Mucosa of rectum (tissue), 2 donors: ENCODE measurements around the gene ROPN1.
A peak's percentile ranks its signal among the peaks of the same experiment; 100 is the strongest.
"Not testable (repeated sequence)": the region's sequence is repeated elsewhere in the genome, so short reads cannot be mapped to it uniquely, and the experiment has no call there.

ENCODE experiments used
- H3K27ac ChIP-seq, 2 donors: one replicate each; pipeline ENCODE4 v1.7.0; 2013; ENCODE audit warnings: inconsistent platforms in 2 of 2, low read depth in 2 of 2, low read length in 2 of 2
- H3K27me3 ChIP-seq, 2 donors: one replicate each; pipeline ENCODE4 v1.7.0; 2013; ENCODE audit warnings: low read length in 2 of 2; ENCODE audit not compliant: control insufficient read depth in 2 of 2, insufficient read depth in 2 of 2
- H3K36me3 ChIP-seq, 2 donors: one replicate each; pipeline ENCODE4 v1.7.0; 2013; ENCODE audit warnings: low read length in 2 of 2; ENCODE audit not compliant: control insufficient read depth in 2 of 2, insufficient read depth in 2 of 2
- H3K4me1 ChIP-seq, 2 donors: one replicate each; pipeline ENCODE4 v1.7.0; 2013; ENCODE audit warnings: low read length in 2 of 2, mild to moderate bottlenecking in 1 of 2; ENCODE audit not compliant: control insufficient read depth in 2 of 2, insufficient read depth in 2 of 2
- H3K4me3 ChIP-seq, 2 donors: one replicate each; pipeline ENCODE4 v1.7.0; 2013; ENCODE audit warnings: low read length in 2 of 2
- H3K9ac ChIP-seq, 2 donors: one replicate each; pipeline ENCODE4 v1.7.0; 2013; ENCODE audit warnings: low read length in 2 of 2, low read depth in 1 of 2, mild to moderate bottlenecking in 1 of 2
- H3K9me3 ChIP-seq, 2 donors: one replicate each; pipeline ENCODE4 v1.7.0; 2013; ENCODE audit warnings: low read length in 2 of 2; ENCODE audit not compliant: control insufficient read depth in 2 of 2
- donor health status: healthy.
- donor health status: Normal muscosa, but diverticular disease.

Gene ROPN1

DNA sequence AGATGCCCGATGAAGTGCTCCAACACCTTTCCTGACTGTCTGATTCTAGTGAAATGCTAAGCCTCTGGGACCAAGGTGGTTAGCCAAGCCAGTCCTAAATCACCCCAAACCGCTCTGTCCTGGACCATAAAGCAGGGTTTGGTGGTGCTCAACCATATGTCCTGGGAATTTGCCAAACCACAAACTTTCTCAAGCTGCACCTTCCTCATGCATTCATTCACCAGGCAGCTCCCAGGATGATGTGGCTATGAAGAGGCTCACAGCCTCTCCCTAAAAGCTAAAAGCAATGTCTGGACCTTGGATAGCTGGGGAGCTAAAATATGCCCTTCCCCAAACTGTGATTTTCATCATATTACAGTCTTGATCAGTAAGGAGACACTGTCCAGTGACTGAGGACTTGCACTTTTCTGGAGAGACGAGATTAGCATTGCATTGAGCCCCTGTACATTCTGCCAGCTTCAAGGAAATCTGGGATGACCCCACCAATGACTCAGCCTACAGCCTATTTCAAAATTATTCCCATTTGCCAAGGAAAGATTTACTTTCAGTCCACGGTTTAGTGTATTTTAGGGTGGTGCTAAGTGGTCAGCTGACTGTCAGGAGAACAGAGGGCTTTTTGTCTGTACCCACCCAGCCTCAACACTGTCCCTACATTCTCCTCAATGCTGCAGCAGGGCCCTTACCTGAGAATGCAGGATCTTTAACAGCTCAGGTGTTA is 15.6 kb downstream of the ROPN1 start:
- H3K27ac ChIP-seq, H3K9ac ChIP-seq, H3K4me3 ChIP-seq, H3K4me1 ChIP-seq, H3K27me3 ChIP-seq, H3K9me3 ChIP-seq, H3K36me3 ChIP-seq: not testable (repeated sequence)

GRCh38 chr3:123975030-123975429 is 16.9 kb downstream of the ROPN1 start:
- H3K27me3 ChIP-seq, H3K9ac ChIP-seq, H3K4me1 ChIP-seq, H3K4me3 ChIP-seq, H3K27ac ChIP-seq, H3K9me3 ChIP-seq, H3K36me3 ChIP-seq: not testable (repeated sequence)

DNA sequence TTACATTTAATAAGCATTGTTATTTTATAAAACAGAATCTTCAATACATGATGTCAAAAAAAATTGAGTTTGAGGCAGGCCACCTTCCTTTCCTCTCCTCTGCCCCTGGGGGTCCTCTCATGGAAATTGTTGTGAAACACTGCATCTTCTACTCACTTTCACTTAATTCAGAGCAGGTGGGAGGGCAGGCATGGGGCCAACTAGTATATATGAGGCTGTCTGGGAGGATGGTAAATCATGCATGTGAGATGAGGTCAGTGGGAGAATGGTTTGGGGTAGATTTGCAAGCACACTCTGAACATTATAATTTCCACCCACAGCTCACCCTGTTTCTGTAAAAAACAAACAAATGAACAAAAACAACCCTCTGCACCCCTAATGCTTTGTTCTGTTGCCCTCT is 20.5 kb downstream of the ROPN1 start:
- no peak overlapping the region for H3K27ac ChIP-seq
- H3K27me3 ChIP-seq = no peaks in the 10 kb centered on the region
- H3K4me3 ChIP-seq = no peak overlapping the region
- no peak overlapping the region for H3K9ac ChIP-seq
- H3K9me3 ChIP-seq = no peaks in the 10 kb centered on the region
- H3K4me1 ChIP-seq = no peaks in the 10 kb centered on the region
- H3K36me3 ChIP-seq = no peaks in the 10 kb centered on the region

- not testable (repeated sequence) for H3K4me1 ChIP-seq, H3K36me3 ChIP-seq, H3K9me3 ChIP-seq, H3K27ac ChIP-seq, H3K9ac ChIP-seq, H3K4me3 ChIP-seq, H3K27me3 ChIP-seq
These were observed 24.7 kb downstream of the ROPN1 start for GRCh38 chr3:123967260-123967659.

- H3K4me3 ChIP-seq, H3K9me3 ChIP-seq, H3K36me3 ChIP-seq, H3K4me1 ChIP-seq, H3K27ac ChIP-seq, H3K9ac ChIP-seq, H3K27me3 ChIP-seq: not testable (repeated sequence)
These were observed 25.1 kb downstream of the ROPN1 start for GRCh38 chr3:123966799-123967198.

DNA sequence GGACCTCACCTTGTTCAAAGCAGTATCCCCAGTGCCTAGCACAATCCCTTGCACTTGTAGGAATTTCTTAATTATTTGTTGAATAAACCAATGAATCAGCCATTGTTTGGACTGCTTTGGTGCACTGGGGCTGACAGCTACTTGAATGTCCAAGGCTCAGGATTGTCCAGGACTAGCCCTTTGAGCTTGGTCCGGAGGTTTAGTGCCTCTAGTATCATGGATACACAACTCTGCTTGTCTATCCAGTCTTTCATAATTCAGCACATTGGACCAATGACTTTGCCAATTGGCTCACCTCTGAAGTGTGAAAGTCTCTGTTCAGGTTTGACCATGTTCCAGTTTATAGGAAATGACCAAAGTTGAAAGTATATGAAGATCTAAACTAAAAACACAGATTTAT is 27.1 kb downstream of the ROPN1 start:
- not testable (repeated sequence) for H3K36me3 ChIP-seq, H3K9ac ChIP-seq, H3K27ac ChIP-seq, H3K27me3 ChIP-seq, H3K4me3 ChIP-seq, H3K4me1 ChIP-seq, H3K9me3 ChIP-seq

GRCh38 chr3:123961508-123961856 is 30.4 kb downstream of the ROPN1 start:
- Histone ChIP-seq H3K9ac (peak overlapping the region; percentile 61 to 98), H3K9me3 (no peaks in the 10 kb centered on the region), H3K4me1 (peaks cover 0 to 10% of the 10 kb centered on the region in 2 donors), H3K36me3 (no peaks in the 10 kb centered on the region), H3K27ac (peak overlapping the region; percentile 90 to 94), H3K27me3 (no peaks in the 10 kb centered on the region), H3K4me3 (peak overlapping the region; percentile 98 to 99)

- Histone ChIP-seq H3K4me1 (peaks cover 0 to 10% of the 10 kb centered on the region in 2 donors), H3K36me3 (no peaks in the 10 kb centered on the region), H3K9ac (peak within 1 kb of the TSS; percentile 98 to 99), H3K27ac (peak within 1 kb of the TSS; percentile 90 to 94), H3K27me3 (no peaks in the 10 kb centered on the region), H3K9me3 (no peaks in the 10 kb centered on the region), H3K4me3 (peak within 1 kb of the TSS; percentile 98 to 99)
These were observed 31.0 kb downstream of the ROPN1 start, which contains the start of gene CCDC14 for GRCh38 chr3:123960781-123961507. CCDC14 (minus strand) TSS chr3:123961229; CDS start chr3:123961173, 56 bp downstream.

- Histone ChIP-seq H3K27me3 (no peaks in the 10 kb centered on the region), H3K9ac (no peak overlapping the region), H3K36me3 (peaks cover 13 to 25% of the 10 kb centered on the region in 2 donors), H3K4me1 (peaks cover 6 to 22% of the 10 kb centered on the region in 2 donors), H3K4me3 (no peak overlapping the region), H3K27ac (peak overlapping the region in 1 of 2 donors; percentile 57), H3K9me3 (no peaks in the 10 kb centered on the region)
These were observed 38.2 kb downstream of the ROPN1 start for GRCh38 chr3:123953735-123954134.

- H3K36me3 ChIP-seq = peaks cover 13 to 29% of the 10 kb centered on the region in 2 donors
- H3K27ac ChIP-seq = peak overlapping the region in 1 of 2 donors; percentile 40
- no peak overlapping the region for H3K9ac ChIP-seq
- H3K9me3 ChIP-seq = no peaks in the 10 kb centered on the region
- peaks cover 6 to 22% of the 10 kb centered on the region in 2 donors for H3K4me1 ChIP-seq
- H3K27me3 ChIP-seq = no peaks in the 10 kb centered on the region
- no peak overlapping the region for H3K4me3 ChIP-seq
These were observed 38.9 kb downstream of the ROPN1 start for GRCh38 chr3:123952844-123953520.
